Loucy (cell line): Measurements from ENCODE around the gene CCDC88C.

Experiments used
- H2AFZ ChIP-seq: fragments of 200-600 bp; sonication (generic); 2 replicates; pipeline ENCODE4 v1.6.0; 2016; ENCODE audit warnings: antibody characterized with exemption, mild to moderate bottlenecking, low read length, moderate library complexity
- H3F3A ChIP-seq: fragments of 200-600 bp; 2 replicates; pipeline ENCODE4 v1.6.0; 2016; ENCODE audit warnings: antibody characterized with exemption, low read depth, mild to moderate bottlenecking
- H3K27me3 ChIP-seq: fragments of 200-600 bp; sonication (generic); 2 replicates; pipeline ENCODE4 v1.6.1; 2014; ENCODE audit warnings: low read length, mild to moderate bottlenecking; ENCODE audit not compliant: insufficient read depth, poor library complexity, severe bottlenecking
- H3K36me3 ChIP-seq: fragments of 200-600 bp; sonication (generic); 2 replicates; pipeline ENCODE4 v1.6.1; 2016; ENCODE audit warnings: low read length; ENCODE audit not compliant: insufficient read depth
- H3K4me1 ChIP-seq: fragments of 200-600 bp; sonication (generic); 2 replicates; pipeline ENCODE4 v1.5.1; 2014; ENCODE audit warnings: low read length, mild to moderate bottlenecking; ENCODE audit not compliant: insufficient read depth, poor library complexity, severe bottlenecking
- H3K4me2 ChIP-seq: fragments of 200-600 bp; sonication (generic); 2 replicates; pipeline ENCODE4 v1.6.0; 2014; ENCODE audit warnings: antibody characterized with exemption, low read length, low read depth, mild to moderate bottlenecking; ENCODE audit not compliant: poor library complexity, severe bottlenecking
- H3K4me3 ChIP-seq: fragments of 200-600 bp; sonication (generic); 2 replicates; pipeline ENCODE4 v1.5.1; 2014; ENCODE audit warnings: low read length, mild to moderate bottlenecking, mixed read lengths; ENCODE audit not compliant: poor library complexity, severe bottlenecking
- H3K79me2 ChIP-seq: fragments of 200-600 bp; sonication (generic); 2 replicates; pipeline ENCODE4 v1.6.1; 2014; ENCODE audit warnings: low read length; ENCODE audit not compliant: insufficient read depth
- H3K9ac ChIP-seq: fragments of 200-600 bp; sonication (generic); 2 replicates; pipeline ENCODE4 v1.6.0; 2014; ENCODE audit warnings: mild to moderate bottlenecking, low read depth, low read length, moderate library complexity; ENCODE audit not compliant: poor library complexity, severe bottlenecking
- H3K9me2 ChIP-seq: fragments of 200-600 bp; sonication (generic); replicated peaks from 2 replicates; pipeline ENCODE4 v1.6.1; 2016; ENCODE audit warnings: low read depth, low read length, mixed read lengths
- H3K9me3 ChIP-seq: fragments of 200-600 bp; sonication (generic); 2 replicates; pipeline ENCODE4 v1.6.1; 2014; ENCODE audit warnings: mild to moderate bottlenecking, antibody characterized with exemption, low read length, low read depth; ENCODE audit not compliant: insufficient read depth
- H4K20me1 ChIP-seq: fragments of 200-600 bp; sonication (generic); 2 replicates; pipeline ENCODE4 v1.6.0; 2014; ENCODE audit warnings: antibody characterized with exemption, low read length, mild to moderate bottlenecking; ENCODE audit not compliant: insufficient read depth, poor library complexity, severe bottlenecking
- EZH2phosphoT487 ChIP-seq: fragments of 200-600 bp; IDR thresholded peaks from 2 replicates; pipeline ENCODE4 v1.6.1; 2018; ENCODE audit warnings: antibody characterized with exemption, mild to moderate bottlenecking, moderate library complexity, borderline replicate concordance
- TF ChIP-seq, protein P1 (sequence below): fragments of 200-600 bp; sonication (generic); conservative IDR thresholded peaks from 2 replicates; pipeline ENCODE4 v1.5.1; 2014; ENCODE audit warnings: mild to moderate bottlenecking, antibody characterized with exemption, low read length

The CCDC88C gene

DNA sequence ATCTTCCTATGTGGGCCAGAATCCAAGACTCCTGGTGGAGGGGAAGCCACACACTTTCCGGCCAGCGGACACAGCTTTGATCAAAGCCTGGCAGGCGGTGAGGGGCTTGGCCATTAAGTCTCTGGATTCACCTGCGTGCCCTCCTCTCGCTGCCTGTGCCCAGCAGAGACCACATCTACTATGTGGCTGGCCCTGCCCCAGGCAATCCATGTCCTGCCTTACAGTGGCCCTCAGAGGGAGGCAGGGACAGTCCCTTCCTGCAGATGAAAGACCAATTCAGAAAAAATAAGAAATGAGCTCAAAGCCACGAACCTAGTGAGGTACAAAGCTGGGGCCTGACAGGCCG lies 90.4 kb downstream of the CCDC88C start:
- no peak overlapping the region for H3K9ac ChIP-seq
- H3K9me2 ChIP-seq, result no peaks in the 10 kb centered on the region
- H3K4me3 ChIP-seq, result no peak overlapping the region
- H4K20me1 ChIP-seq, result peaks cover 4% of the 10 kb centered on the region
- peaks cover 86% of the 10 kb centered on the region; the same call in 1 of the 2 replicates for H3K36me3 ChIP-seq
- H3K4me2 ChIP-seq, result no peak overlapping the region
- no peaks in the 10 kb centered on the region for H3K4me1 ChIP-seq
- no peak for TF ChIP-seq EZH2phosphoT487
- TF ChIP-seq, protein P1, sequence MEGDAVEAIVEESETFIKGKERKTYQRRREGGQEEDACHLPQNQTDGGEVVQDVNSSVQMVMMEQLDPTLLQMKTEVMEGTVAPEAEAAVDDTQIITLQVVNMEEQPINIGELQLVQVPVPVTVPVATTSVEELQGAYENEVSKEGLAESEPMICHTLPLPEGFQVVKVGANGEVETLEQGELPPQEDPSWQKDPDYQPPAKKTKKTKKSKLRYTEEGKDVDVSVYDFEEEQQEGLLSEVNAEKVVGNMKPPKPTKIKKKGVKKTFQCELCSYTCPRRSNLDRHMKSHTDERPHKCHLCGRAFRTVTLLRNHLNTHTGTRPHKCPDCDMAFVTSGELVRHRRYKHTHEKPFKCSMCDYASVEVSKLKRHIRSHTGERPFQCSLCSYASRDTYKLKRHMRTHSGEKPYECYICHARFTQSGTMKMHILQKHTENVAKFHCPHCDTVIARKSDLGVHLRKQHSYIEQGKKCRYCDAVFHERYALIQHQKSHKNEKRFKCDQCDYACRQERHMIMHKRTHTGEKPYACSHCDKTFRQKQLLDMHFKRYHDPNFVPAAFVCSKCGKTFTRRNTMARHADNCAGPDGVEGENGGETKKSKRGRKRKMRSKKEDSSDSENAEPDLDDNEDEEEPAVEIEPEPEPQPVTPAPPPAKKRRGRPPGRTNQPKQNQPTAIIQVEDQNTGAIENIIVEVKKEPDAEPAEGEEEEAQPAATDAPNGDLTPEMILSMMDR, result no peak
- no peaks in the 10 kb centered on the region for H3K27me3 ChIP-seq
- no peaks in the 10 kb centered on the region for H3F3A ChIP-seq
- H2AFZ ChIP-seq, result no peak overlapping the region
- H3K79me2 ChIP-seq, result no peaks in the 10 kb centered on the region; the same call in 1 of the 2 replicates
- no peaks in the 10 kb centered on the region for H3K9me3 ChIP-seq

DNA sequence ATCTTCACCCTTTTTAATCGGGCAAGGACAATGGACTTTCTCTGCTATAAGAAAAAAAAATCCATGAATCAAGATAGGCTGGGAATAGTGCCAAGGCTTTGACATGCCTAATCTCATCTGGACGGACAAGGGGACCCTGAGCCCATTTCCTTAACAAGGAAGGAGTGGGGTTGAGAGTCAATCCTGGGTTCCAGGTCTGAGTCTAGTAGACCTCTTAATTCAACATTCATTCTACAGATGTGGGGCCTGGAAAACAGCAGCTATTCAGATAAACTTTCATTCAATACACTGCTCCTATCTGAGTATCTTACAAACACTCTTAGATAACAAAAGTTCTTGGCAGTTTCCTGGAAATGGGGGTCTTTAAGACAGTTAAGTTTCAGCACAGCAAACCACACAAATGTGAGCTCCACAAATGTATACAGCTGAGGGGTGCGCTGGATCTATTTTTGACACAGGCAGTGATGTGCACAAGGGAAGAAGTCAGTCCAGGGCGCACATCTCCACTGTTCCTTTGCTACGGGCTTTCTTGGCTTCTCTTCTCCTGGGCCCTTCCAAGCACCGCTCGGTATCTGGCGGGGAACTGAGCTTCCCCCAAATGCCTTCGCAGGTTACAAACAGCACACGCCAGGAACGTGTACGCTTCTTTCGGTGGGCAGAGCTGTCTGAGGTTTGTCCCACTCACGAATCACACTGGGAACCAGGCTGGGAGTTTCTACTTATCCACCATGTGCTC lies 90.9 kb downstream of the CCDC88C start:
- peaks cover 88% of the 10 kb centered on the region; the same call in 1 of the 2 replicates for H3K36me3 ChIP-seq

DNA sequence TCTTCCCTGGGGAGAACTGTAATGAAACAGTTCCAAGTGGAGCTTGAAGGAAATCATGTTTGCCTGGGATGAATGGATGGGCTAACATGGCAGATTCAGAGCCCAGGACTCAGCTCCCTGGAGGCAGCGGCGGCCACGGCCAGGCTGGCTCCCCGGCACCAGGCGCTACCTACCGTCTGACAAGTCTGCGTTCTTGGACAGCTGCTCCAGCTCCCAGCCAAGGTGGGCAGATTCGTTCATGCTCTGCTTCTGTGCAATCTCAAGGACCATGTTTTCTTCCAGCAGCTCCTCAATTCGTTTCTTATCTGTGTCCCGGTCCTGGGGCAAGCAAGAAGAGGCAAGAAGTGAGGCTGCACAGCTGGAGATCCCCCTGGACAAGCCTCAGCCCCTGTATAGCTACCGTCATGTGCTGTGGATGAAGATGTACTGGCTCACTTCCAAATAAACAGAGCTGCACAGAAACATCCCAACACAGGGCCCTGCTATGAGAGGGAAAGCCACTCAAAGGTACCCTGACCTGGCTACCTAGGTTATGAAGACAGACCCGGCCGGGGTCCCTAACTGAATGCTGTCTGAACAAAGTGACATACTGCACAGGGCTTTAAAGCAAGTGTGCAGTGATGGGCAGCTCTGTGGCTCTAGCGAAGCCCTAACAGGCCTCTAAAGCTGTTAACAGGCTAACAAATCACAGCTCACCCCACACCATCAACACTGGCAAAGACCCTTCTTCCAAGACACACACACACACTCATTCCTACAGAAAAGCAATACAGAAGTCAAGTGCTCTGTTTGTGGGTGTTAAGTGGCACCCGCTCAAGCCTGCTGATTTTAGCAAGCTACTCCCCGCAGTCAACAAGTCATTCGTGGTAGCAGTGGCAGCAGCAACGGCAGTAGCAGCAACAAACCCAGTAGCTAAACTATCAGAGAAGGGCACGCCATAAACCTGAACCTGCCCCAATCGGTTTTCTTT lies 92.7 kb downstream of the CCDC88C start:
- Histone ChIP-seq H4K20me1 (peaks cover 4% of the 10 kb centered on the region), H3K9ac (no peak overlapping the region), H3K4me1 (no peaks in the 10 kb centered on the region), H2AFZ (no peak overlapping the region), H3K27me3 (no peaks in the 10 kb centered on the region), H3K9me3 (no peaks in the 10 kb centered on the region), H3K4me2 (no peak overlapping the region), H3K79me2 (no peaks in the 10 kb centered on the region; the same call in 1 of the 2 replicates), H3K4me3 (no peak overlapping the region), H3K36me3 (peaks cover 95% of the 10 kb centered on the region; the same call in 1 of the 2 replicates), H3F3A (no peaks in the 10 kb centered on the region), H3K9me2 (no peaks in the 10 kb centered on the region)
- TF ChIP-seq, protein P1, result no peak
- no peak for TF ChIP-seq EZH2phosphoT487

More for the DNA sequence above, 90.9 kb downstream of the CCDC88C start:
- H3F3A ChIP-seq, result no peaks in the 10 kb centered on the region
- no peak overlapping the region for H3K4me2 ChIP-seq
- TF ChIP-seq, protein P1, result no peak
- TF ChIP-seq EZH2phosphoT487, result no peak
- H3K9me3 ChIP-seq, result no peaks in the 10 kb centered on the region
- H3K4me1 ChIP-seq, result no peaks in the 10 kb centered on the region
- no peaks in the 10 kb centered on the region; the same call in 1 of the 2 replicates for H3K79me2 ChIP-seq
- no peak overlapping the region for H2AFZ ChIP-seq
- H3K9ac ChIP-seq, result no peak overlapping the region
- H3K4me3 ChIP-seq, result no peak overlapping the region
- H3K27me3 ChIP-seq, result no peaks in the 10 kb centered on the region
- peaks cover 4% of the 10 kb centered on the region for H4K20me1 ChIP-seq
- H3K9me2 ChIP-seq, result no peaks in the 10 kb centered on the region
